GM19351 (cell line): ENCODE data around the gene NELL1.

Source experiments
- ATAC-seq: cut with Tn5 transposase; IDR thresholded peaks from one replicate; pipeline ENCODE4 v1.9.1; 2021; ENCODE audit warnings: mild to moderate bottlenecking, moderate library complexity; ENCODE audit not compliant: unreplicated experiment

The NELL1 gene

GRCh38 chr11:21472261-21472660, 802.9 kb downstream of the NELL1 start:
- ATAC-seq: no peak

- ATAC-seq: no peak
These were observed 805.1 kb downstream of the NELL1 start for GRCh38 chr11:21474529-21474928.

GRCh38 chr11:21475276-21475675, 805.9 kb downstream of the NELL1 start:
- no peak for ATAC-seq

GRCh38 chr11:21476588-21476987, 807.2 kb downstream of the NELL1 start:
- ATAC-seq: no peak

- no peak for ATAC-seq
These were observed 810.9 kb downstream of the NELL1 start for GRCh38 chr11:21480240-21480639.

- ATAC-seq: no peak
These were observed 811.9 kb downstream of the NELL1 start for GRCh38 chr11:21481255-21481654.

GRCh38 chr11:21484039-21484438, 814.7 kb downstream of the NELL1 start:
- no peak for ATAC-seq

GRCh38 chr11:21485006-21485405, 815.6 kb downstream of the NELL1 start:
- no peak for ATAC-seq

- ATAC-seq: no peak
These were observed 816.0 kb downstream of the NELL1 start for GRCh38 chr11:21485426-21485825.

- ATAC-seq: no peak
These were observed 820.2 kb downstream of the NELL1 start for GRCh38 chr11:21489416-21490115.

GRCh38 chr11:21492931-21493330, 823.5 kb downstream of the NELL1 start:
- no peak for ATAC-seq

- no peak for ATAC-seq
These were observed 825.6 kb downstream of the NELL1 start for GRCh38 chr11:21494946-21495345.

GRCh38 chr11:21495879-21496278, 826.5 kb downstream of the NELL1 start:
- ATAC-seq: no peak

GRCh38 chr11:21501245-21501644, 831.9 kb downstream of the NELL1 start:
- ATAC-seq: no peak

- ATAC-seq: no peak
These were observed 835.7 kb downstream of the NELL1 start for GRCh38 chr11:21505070-21505469.

GRCh38 chr11:21511835-21512440, 842.6 kb downstream of the NELL1 start:
- peak; percentile 94 for ATAC-seq

- ATAC-seq: no peak
These were observed 844.9 kb downstream of the NELL1 start for GRCh38 chr11:21514316-21514715.

- no peak for ATAC-seq
These were observed 850.9 kb downstream of the NELL1 start for GRCh38 chr11:21520244-21520643.

- ATAC-seq: no peak
These were observed 859.8 kb downstream of the NELL1 start for GRCh38 chr11:21529187-21529586.

- no peak for ATAC-seq
These were observed 864.9 kb downstream of the NELL1 start for GRCh38 chr11:21534288-21534687.

GRCh38 chr11:21537980-21538379, 868.6 kb downstream of the NELL1 start:
- no peak for ATAC-seq

GRCh38 chr11:21541187-21541751, 871.9 kb downstream of the NELL1 start:
- no peak for ATAC-seq
